ENCODE results near the gene ACTN1. TPM values are rescaled to one million over a fixed set of nuclear protein-coding genes. Genes with fewer than 3 reads are reported as not detected.

Gene ACTN1
- total RNA-seq, 1 donor: 1,023 TPM

- TF ChIP-seq, protein P1, sequence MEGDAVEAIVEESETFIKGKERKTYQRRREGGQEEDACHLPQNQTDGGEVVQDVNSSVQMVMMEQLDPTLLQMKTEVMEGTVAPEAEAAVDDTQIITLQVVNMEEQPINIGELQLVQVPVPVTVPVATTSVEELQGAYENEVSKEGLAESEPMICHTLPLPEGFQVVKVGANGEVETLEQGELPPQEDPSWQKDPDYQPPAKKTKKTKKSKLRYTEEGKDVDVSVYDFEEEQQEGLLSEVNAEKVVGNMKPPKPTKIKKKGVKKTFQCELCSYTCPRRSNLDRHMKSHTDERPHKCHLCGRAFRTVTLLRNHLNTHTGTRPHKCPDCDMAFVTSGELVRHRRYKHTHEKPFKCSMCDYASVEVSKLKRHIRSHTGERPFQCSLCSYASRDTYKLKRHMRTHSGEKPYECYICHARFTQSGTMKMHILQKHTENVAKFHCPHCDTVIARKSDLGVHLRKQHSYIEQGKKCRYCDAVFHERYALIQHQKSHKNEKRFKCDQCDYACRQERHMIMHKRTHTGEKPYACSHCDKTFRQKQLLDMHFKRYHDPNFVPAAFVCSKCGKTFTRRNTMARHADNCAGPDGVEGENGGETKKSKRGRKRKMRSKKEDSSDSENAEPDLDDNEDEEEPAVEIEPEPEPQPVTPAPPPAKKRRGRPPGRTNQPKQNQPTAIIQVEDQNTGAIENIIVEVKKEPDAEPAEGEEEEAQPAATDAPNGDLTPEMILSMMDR (IDR thresholded peaks at IDR 0.05; ENCODE audit: insufficient read depth, low read depth, low read length): no peak
- DNase-seq (ENCODE audit: low read depth): no peak
- no peak overlapping the region for H3K4me3 ChIP-seq (ENCODE audit: low read depth, low read length)
Observed at GRCh38 chr14:68888025-68888850, 90.9 kb downstream of the ACTN1 start.

- DNase-seq (ENCODE audit: low read depth): no peak
- TF ChIP-seq, protein P1 (IDR thresholded peaks at IDR 0.05; ENCODE audit: insufficient read depth, low read depth, low read length): no peak
- no peak overlapping the region for H3K4me3 ChIP-seq (ENCODE audit: low read depth, low read length)
Observed at GRCh38 chr14:68886109-68886434, 93.0 kb downstream of the ACTN1 start.

- no peak for DNase-seq (ENCODE audit: low read depth)
- no peak overlapping the region for H3K4me3 ChIP-seq (ENCODE audit: low read depth, low read length)
- TF ChIP-seq, protein P1 (IDR thresholded peaks at IDR 0.05; ENCODE audit: insufficient read depth, low read depth, low read length): no peak
Observed at GRCh38 chr14:68885226-68886108, 93.6 kb downstream of the ACTN1 start.

GRCh38 chr14:68884031-68885030 is 94.8 kb downstream of the ACTN1 start:
- TF ChIP-seq, protein P1 (IDR thresholded peaks at IDR 0.05; ENCODE audit: insufficient read depth, low read depth, low read length): no peak
- peak; percentile 50 for DNase-seq (ENCODE audit: low read depth)
- no peak overlapping the region for H3K4me3 ChIP-seq (ENCODE audit: low read depth, low read length)

DNA sequence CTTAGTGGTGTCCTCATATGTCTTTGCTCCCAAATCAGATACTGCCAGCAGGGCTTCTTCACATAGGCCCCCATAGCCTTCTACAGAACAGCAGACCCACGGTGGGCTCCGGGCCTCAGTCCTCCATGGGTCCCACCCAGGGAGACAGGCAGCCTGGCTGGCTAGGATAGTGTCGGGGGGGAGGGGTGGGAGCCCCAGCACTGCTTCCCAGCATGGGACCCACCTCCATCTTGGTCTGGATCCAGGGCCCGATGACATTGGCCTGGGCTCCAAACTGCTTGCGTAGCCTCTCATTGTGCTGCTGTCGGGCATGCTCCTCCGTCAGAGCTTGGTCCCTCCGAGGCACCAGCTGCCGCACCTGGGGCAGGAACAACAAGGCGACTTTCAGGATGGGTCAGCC is 96.9 kb downstream of the ACTN1 start:
- DNase-seq (ENCODE audit: low read depth): no peak
- TF ChIP-seq, protein P1 (IDR thresholded peaks at IDR 0.05; ENCODE audit: insufficient read depth, low read depth, low read length): no peak
- no peak overlapping the region for H3K4me3 ChIP-seq (ENCODE audit: low read depth, low read length)

DNA sequence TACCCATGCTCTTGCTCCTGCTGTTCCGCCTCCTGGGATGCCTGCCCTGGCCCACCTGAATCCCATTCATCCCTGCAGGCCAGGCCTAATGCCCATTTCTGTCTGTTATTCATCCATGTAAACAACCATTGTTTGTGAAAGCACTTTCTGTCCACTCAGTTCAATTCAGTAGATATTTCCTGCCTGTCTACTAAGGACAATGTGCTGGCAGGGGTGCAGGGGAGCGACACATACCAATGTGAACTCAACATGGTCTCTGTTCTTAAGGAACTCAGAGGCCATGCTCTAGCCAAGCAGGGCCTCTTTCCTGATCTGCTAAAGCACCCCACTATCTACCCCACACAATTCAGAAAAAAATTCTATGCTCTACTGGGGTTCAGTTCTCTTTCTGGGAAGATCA is 97.7 kb downstream of the ACTN1 start:
- DNase-seq (ENCODE audit: low read depth): no peak
- TF ChIP-seq, protein P1 (IDR thresholded peaks at IDR 0.05; ENCODE audit: insufficient read depth, low read depth, low read length): no peak

More for the DNA sequence above, 97.7 kb downstream of the ACTN1 start:
- no peak overlapping the region for H3K4me3 ChIP-seq (ENCODE audit: low read depth, low read length)
